Measurements from ENCODE around the gene RAMACL. TPM values are rescaled to one million over a fixed set of nuclear protein-coding genes. Genes with fewer than 3 reads are reported as not detected.
"Not testable (repeated sequence)": the region's sequence is repeated elsewhere in the genome, so short reads cannot be mapped to it uniquely, and the experiment has no call there.

RAMACL gene
- total RNA-seq, 1 experiment from 2014 or later = 2.2 TPM

DNA sequence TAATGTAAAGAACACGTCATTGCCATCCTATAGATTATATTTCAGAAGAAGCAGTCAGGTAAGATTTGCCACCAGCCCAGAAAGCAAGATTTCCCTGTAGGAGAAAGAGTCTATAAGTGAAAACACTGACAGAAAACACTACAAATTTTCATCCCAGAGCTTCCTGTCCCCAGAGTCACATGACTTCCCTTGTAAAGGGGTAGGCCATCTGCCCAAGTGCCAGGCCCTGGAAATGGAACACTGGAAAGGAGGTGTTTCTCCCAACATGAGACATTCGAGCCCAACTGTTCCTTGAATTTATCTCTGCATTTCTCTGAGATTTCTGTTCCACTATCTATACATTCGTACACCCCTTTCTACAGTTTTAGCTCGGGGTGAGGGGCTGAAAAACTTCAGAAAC lies 46.9 kb downstream of the RAMACL start:
- BruUV-seq (replicated peaks) = no TSS peak
- TF ChIP-seq, protein P1, sequence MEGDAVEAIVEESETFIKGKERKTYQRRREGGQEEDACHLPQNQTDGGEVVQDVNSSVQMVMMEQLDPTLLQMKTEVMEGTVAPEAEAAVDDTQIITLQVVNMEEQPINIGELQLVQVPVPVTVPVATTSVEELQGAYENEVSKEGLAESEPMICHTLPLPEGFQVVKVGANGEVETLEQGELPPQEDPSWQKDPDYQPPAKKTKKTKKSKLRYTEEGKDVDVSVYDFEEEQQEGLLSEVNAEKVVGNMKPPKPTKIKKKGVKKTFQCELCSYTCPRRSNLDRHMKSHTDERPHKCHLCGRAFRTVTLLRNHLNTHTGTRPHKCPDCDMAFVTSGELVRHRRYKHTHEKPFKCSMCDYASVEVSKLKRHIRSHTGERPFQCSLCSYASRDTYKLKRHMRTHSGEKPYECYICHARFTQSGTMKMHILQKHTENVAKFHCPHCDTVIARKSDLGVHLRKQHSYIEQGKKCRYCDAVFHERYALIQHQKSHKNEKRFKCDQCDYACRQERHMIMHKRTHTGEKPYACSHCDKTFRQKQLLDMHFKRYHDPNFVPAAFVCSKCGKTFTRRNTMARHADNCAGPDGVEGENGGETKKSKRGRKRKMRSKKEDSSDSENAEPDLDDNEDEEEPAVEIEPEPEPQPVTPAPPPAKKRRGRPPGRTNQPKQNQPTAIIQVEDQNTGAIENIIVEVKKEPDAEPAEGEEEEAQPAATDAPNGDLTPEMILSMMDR (IDR thresholded peaks at IDR 0.05; ENCODE audit: unreplicated experiment) = no peak
- intact Hi-C loops (cut with micrococcal nuclease; ENCODE audit: unreplicated experiment) = no loop called here
- Mint-ChIP-seq H3K36me3 (ENCODE audit: insufficient read depth, unreplicated experiment) (peaks cover 24% of the 10 kb centered on the region), H3K4me1 (ENCODE audit: low read depth, unreplicated experiment) (peaks cover 30% of the 10 kb centered on the region), H3K4me3 (ENCODE audit: low read depth, unreplicated experiment) (no peak overlapping the region), H3K27ac (ENCODE audit: unreplicated experiment) (no peak overlapping the region), H3K27me3 (ENCODE audit: unreplicated experiment) (no peaks in the 10 kb centered on the region), H3K9me3 (ENCODE audit: low read depth, unreplicated experiment) (no peaks in the 10 kb centered on the region)
- CTCF ChIA-PET = no interaction called here
- DNase-seq = no peak

DNA sequence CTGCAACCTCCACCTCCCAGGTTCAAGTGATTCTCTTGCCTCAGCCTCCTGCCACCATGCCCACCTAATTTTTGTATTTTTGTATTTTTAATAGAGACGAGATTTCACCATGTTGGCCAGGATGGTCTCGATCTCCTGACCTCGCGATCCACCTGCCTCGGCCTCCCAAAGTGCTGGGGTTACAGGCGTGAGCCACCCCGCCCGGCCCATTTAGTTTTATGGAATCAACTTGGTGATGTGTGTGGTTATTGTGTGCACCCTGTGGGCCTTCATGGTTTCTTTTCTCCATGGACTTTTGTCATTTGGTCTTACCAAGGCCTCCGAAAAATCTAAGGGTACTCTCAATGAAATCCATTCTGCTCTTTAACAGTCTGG lies 47.5 kb downstream of the RAMACL start:
- Mint-ChIP-seq H3K4me1 (ENCODE audit: low read depth, unreplicated experiment) (peaks cover 30% of the 10 kb centered on the region), H3K36me3 (ENCODE audit: insufficient read depth, unreplicated experiment) (peaks cover 24% of the 10 kb centered on the region)
- DNase-seq; H3K27me3 Mint-ChIP-seq (ENCODE audit: unreplicated experiment); BruUV-seq (replicated peaks); intact Hi-C loops (cut with micrococcal nuclease; ENCODE audit: unreplicated experiment); CTCF ChIA-PET; H3K9me3 Mint-ChIP-seq (ENCODE audit: low read depth, unreplicated experiment); H3K27ac Mint-ChIP-seq (ENCODE audit: unreplicated experiment); H3K4me3 Mint-ChIP-seq (ENCODE audit: low read depth, unreplicated experiment): not testable (repeated sequence)

DNA sequence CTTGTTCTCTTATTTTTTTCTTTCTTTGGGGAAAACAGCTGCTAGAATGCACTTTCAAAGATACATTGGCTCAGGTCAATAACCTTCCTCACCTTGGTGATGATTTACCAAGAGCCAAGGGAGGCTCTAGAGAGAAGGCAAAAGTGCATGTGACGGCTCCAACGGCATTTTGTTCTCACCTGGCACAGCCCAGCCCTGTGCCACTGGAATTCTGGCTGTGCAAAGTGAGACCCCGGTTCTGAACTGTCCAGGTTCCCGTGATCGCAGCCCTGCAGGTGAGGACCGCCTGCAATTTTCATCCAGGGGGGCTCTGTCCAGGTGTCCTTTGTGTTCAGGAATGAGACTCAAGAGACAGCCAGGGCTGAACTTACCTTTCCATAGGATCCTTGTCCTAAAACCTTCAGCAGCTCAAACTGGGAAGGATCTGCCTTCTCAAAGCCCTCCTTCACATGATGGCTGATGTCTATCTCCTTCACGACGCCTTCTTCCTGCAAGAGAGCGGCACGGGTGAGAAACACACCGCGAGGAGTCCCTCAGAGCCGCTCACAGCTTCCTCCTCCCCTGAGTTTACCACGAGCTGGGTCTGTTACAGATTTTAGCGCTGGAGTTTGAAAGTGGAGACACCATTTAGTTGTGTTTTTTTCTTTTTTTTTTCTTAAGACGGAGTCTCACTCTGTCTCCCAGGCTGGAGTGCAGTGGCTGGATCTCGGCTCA lies 48.0 kb downstream of the RAMACL start:
- CTCF ChIA-PET = no interaction called here
- TF ChIP-seq, protein P1 (IDR thresholded peaks at IDR 0.05; ENCODE audit: unreplicated experiment) = no peak
- Mint-ChIP-seq H3K27ac (ENCODE audit: unreplicated experiment) (no peak overlapping the region), H3K27me3 (ENCODE audit: unreplicated experiment) (no peaks in the 10 kb centered on the region), H3K4me1 (ENCODE audit: low read depth, unreplicated experiment) (peaks cover 26% of the 10 kb centered on the region), H3K4me3 (ENCODE audit: low read depth, unreplicated experiment) (no peak overlapping the region), H3K9me3 (ENCODE audit: low read depth, unreplicated experiment) (no peaks in the 10 kb centered on the region), H3K36me3 (ENCODE audit: insufficient read depth, unreplicated experiment) (peaks cover 24% of the 10 kb centered on the region)
- no TSS peak for BruUV-seq (replicated peaks)
- no peak for DNase-seq
- intact Hi-C loops (cut with micrococcal nuclease; ENCODE audit: unreplicated experiment) = no loop called here

DNA sequence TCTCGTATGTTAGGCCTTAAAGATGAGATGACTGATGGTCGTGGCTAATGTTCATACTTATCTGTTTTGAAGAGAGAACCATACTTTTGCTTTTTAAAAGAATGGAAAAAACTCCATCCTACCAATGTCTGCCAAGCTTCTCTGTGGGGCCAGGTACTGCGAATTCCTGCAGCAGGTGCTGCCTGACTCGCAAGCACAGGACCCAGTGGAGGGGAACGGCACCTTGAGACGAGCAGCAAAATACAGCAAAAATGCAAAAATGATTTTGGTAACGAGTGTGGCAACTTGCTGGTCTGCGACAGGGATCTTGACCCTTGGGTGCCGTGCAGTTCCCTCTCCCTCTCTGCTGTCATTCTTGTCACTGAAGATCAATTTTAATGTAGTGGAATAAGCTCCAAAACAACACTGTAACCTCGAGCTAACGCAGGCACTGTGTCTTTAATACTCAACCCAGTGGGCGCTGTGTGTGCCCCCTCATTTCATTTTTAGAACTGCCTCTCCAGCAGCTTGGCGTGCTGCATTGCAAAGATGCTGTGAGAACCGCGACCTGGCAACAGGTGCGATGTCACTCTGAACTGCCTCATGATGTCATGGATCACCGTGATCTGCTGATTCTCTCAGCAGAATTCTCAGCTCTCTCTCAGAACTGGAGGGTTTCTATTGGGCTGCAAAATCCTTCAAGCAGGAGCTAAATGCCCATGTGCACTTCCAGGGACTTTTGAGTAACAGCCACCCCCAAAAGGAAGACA lies 51.6 kb downstream of the RAMACL start:
- Mint-ChIP-seq H3K36me3 (ENCODE audit: insufficient read depth, unreplicated experiment) (peaks cover 21% of the 10 kb centered on the region), H3K27ac (ENCODE audit: unreplicated experiment) (no peak overlapping the region), H3K9me3 (ENCODE audit: low read depth, unreplicated experiment) (no peaks in the 10 kb centered on the region), H3K27me3 (ENCODE audit: unreplicated experiment) (no peaks in the 10 kb centered on the region), H3K4me1 (ENCODE audit: low read depth, unreplicated experiment) (peaks cover 25% of the 10 kb centered on the region), H3K4me3 (ENCODE audit: low read depth, unreplicated experiment) (no peak overlapping the region)
- TF ChIP-seq, protein P1 (IDR thresholded peaks at IDR 0.05; ENCODE audit: unreplicated experiment) = no peak
- intact Hi-C loops (cut with micrococcal nuclease; ENCODE audit: unreplicated experiment) = no loop called here
- BruUV-seq (replicated peaks) = no TSS peak
- DNase-seq = no peak
- CTCF ChIA-PET = no interaction called here

Measured in Calu3 (cell line).